Mucosa of gallbladder (tissue), 1 donor: ENCODE results near the gene NFIA. TPM values are rescaled to one million over a fixed set of nuclear protein-coding genes. Genes with fewer than 3 reads are reported as not detected.

Experiments
- DNase-seq: peaks from one replicate; pipeline ENCODE4 v3.0.0-alpha.2; 2020; ENCODE audit warnings: low spot score
- total RNA-seq: library from RNA; stranded (reverse); gene quantifications from one replicate; pipeline ENCODE4 v1.2.1, GENCODE V29; 2021
- donor health status: DM: no; HTN: no; CAD: no.

The NFIA gene
- total RNA-seq, 1 donor from 2014 or later, result 82.8 TPM

- DNase-seq, result no peak
Measured at GRCh38 chr1:61083807-61084440, 1.6 kb downstream of the NFIA start.

GRCh38 chr1:61084491-61085031, 2.2 kb downstream of the NFIA start:
- no peak for DNase-seq

GRCh38 chr1:61085206-61085982, 3.0 kb downstream of the NFIA start:
- DNase-seq, result no peak

- DNase-seq, result no peak
Measured at GRCh38 chr1:61085983-61086644, 3.8 kb downstream of the NFIA start.

GRCh38 chr1:61087571-61087970, 5.2 kb downstream of the NFIA start:
- DNase-seq, result no peak

- no peak for DNase-seq
Measured at GRCh38 chr1:61088163-61088974, 6.0 kb downstream of the NFIA start.

- no peak for DNase-seq
Measured at GRCh38 chr1:61089338-61089737, 7.0 kb downstream of the NFIA start.

- no peak for DNase-seq
Measured at GRCh38 chr1:61089741-61090140, 7.4 kb downstream of the NFIA start.

- no peak for DNase-seq
Measured at GRCh38 chr1:61090546-61091202, 8.3 kb downstream of the NFIA start.

GRCh38 chr1:61091455-61091854, 9.1 kb downstream of the NFIA start:
- DNase-seq, result no peak

- DNase-seq, result no peak
Measured at GRCh38 chr1:61092642-61093041, 10.3 kb downstream of the NFIA start.

GRCh38 chr1:61093525-61094137, 11.3 kb downstream of the NFIA start:
- DNase-seq, result no peak

- no peak for DNase-seq
Measured at GRCh38 chr1:61094677-61095469, 12.5 kb downstream of the NFIA start.

GRCh38 chr1:61095470-61095812, 13.1 kb downstream of the NFIA start:
- DNase-seq, result no peak

- no peak for DNase-seq
Measured at GRCh38 chr1:61097317-61097716, 15.0 kb downstream of the NFIA start.

- no peak for DNase-seq
Measured at GRCh38 chr1:61097722-61098121, 15.4 kb downstream of the NFIA start.

- no peak for DNase-seq
Measured at GRCh38 chr1:61098333-61098732, 16.0 kb downstream of the NFIA start.

GRCh38 chr1:61098906-61099437, 16.6 kb downstream of the NFIA start:
- no peak for DNase-seq

- DNase-seq, result no peak
Measured at GRCh38 chr1:61100578-61100977, 18.2 kb downstream of the NFIA start.

GRCh38 chr1:61101536-61101935, 19.2 kb downstream of the NFIA start:
- no peak for DNase-seq
